Measurements from ENCODE around the gene TMEM87A. TPM values are rescaled to one million over a fixed set of nuclear protein-coding genes. Genes with fewer than 3 reads are reported as not detected.

TMEM87A gene
- total and polyA plus RNA-seq, 2 of the 8 experiments (the other 6 are each of a cell fraction or from before 2014, with no cell fraction given), result 15.2 to 33.1 TPM

DNA sequence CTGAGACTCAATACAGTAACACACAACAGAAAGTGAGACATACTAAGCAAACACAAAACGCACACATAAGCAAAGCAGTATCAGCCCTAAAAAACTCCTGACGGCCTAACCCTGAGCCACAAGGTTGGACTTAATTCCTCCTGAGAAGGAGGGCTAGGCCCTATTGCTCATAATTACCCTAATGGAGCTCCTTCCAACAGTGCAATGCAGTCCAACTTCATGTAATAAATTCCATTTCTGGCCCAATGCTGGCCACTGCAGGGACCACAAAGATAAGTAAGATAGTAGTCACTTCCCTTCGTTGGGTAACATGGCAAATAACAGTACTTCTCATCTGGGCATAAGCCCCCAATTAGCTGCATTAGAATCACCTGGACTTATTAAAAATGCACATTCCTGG, 69.3 kb downstream of the TMEM87A start:
- 87% methylated on average over 3 of the region's 3 CpGs; no CpG with 5 or more reads in 1 of the 2 experiments for WGBS, 2 experiments (ENCODE audit: extremely low coverage in 1 of 2, insufficient coverage in 1 of 2, insufficient read length in 1 of 2, insufficient replicate concordance in 2 of 2, low coverage in 1 of 2, low lambda C conversion rate in 2 of 2, missing lambda C conversion rate in 1 of 2)
- TF ChIP-seq JUND (IDR thresholded peaks at IDR 0.05; ENCODE audit: low read length) (no peak), RNF2 (IDR thresholded peaks at IDR 0.05; ENCODE audit: borderline replicate concordance, low read depth, low read length, missing control alignments, poor library complexity, severe bottlenecking) (no peak), SP4 (IDR thresholded peaks at IDR 0.05; ENCODE audit: low read length) (no peak), SP2 (IDR thresholded peaks at IDR 0.05; ENCODE audit: low read length) (no peak), EGR1 (IDR thresholded peaks at IDR 0.05; ENCODE audit: borderline replicate concordance, low read depth, low read length) (no peak)
- TF ChIP-seq, protein P1, sequence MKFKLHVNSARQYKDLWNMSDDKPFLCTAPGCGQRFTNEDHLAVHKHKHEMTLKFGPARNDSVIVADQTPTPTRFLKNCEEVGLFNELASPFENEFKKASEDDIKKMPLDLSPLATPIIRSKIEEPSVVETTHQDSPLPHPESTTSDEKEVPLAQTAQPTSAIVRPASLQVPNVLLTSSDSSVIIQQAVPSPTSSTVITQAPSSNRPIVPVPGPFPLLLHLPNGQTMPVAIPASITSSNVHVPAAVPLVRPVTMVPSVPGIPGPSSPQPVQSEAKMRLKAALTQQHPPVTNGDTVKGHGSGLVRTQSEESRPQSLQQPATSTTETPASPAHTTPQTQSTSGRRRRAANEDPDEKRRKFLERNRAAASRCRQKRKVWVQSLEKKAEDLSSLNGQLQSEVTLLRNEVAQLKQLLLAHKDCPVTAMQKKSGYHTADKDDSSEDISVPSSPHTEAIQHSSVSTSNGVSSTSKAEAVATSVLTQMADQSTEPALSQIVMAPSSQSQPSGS (IDR thresholded peaks at IDR 0.05; ENCODE audit: low read length), result no peak

More for the DNA sequence above, 69.3 kb downstream of the TMEM87A start:
- Histone ChIP-seq H3K79me1 (ENCODE audit: low read depth, low read length) (peaks cover 8% of the 10 kb centered on the region), H2BK5ac (ENCODE audit: low read depth, low read length) (no peak overlapping the region), H3K36me3 (ENCODE audit: control insufficient read depth in 2 of 4, insufficient read depth in 4 of 4, low read length in 3 of 4) (peaks cover 0 to 4% (median 0%) of the 10 kb centered on the region in 4 experiments; a peak in 2 of 8 replicates), H4K8ac (ENCODE audit: extremely low read depth, insufficient read depth, low read length) (no peak overlapping the region), H3K9me3 (ENCODE audit: insufficient read depth in 2 of 2, low read depth in 1 of 2, low read length in 1 of 2) (no peaks in the 10 kb centered on the region), H4K5ac (ENCODE audit: insufficient read length, low read depth, low read length) (no peak overlapping the region), H3K14ac (ENCODE audit: insufficient read length) (no peak overlapping the region), H3K56ac (replicated peaks; ENCODE audit: insufficient read length, low read depth, low read length) (no peak overlapping the region), H2BK20ac (ENCODE audit: low read length) (no peak overlapping the region), H3K23ac (ENCODE audit: insufficient read length) (no peak overlapping the region), H4K20me1 (replicated peaks in 1 of 2; ENCODE audit: control insufficient read depth in 1 of 2, insufficient read depth in 2 of 2, low read length in 2 of 2) (peaks cover 0 to 2% of the 10 kb centered on the region in 2 experiments), H3K4me1 (replicated peaks in 1 of 4; ENCODE audit: control insufficient read depth in 3 of 4, insufficient read depth in 4 of 4, low read length in 3 of 4) (peaks cover 0 to 6% (median 2%) of the 10 kb centered on the region in 4 experiments; a peak in 3 of 7 replicates), H3K4me3 (ENCODE audit: extremely low read depth in 1 of 4, insufficient read depth in 2 of 4, low read depth in 3 of 4, low read length in 4 of 4) (no peak overlapping the region), H2BK120ac (replicated peaks; ENCODE audit: low read depth, low read length) (no peak overlapping the region), H3K9ac (replicated peaks in 1 of 4; ENCODE audit: extremely low read depth in 1 of 4, low read depth in 3 of 4, low read length in 3 of 4) (no peak overlapping the region), H2AFZ (ENCODE audit: low read length) (no peak overlapping the region), H3K23me2 (ENCODE audit: low read depth, low read length) (0 out of 2 replicates have a peak, but pooled peaks cover 5% of the 10 kb centered on the region), H2AK5ac (ENCODE audit: low read depth, low read length) (no peak overlapping the region; the same call in 1 of the 2 replicates), H3K4ac (replicated peaks; ENCODE audit: insufficient read length, low read depth, low read length) (no peak overlapping the region), H2BK12ac (ENCODE audit: low read depth, low read length) (no peak overlapping the region), H4K91ac (replicated peaks; ENCODE audit: insufficient read length, low read length) (no peak overlapping the region), H2BK15ac (ENCODE audit: low read length) (no peak overlapping the region), H3K79me2 (ENCODE audit: control insufficient read depth in 1 of 2, insufficient read depth in 2 of 2, low read length in 2 of 2) (peaks cover 0 to 18% of the 10 kb centered on the region in 2 experiments; a peak in 3 of 4 replicates), H3K27ac (ENCODE audit: low read depth, low read length) (no peak overlapping the region), H3K27me3 (replicated peaks in 1 of 4; ENCODE audit: control insufficient read depth in 3 of 4, extremely low read depth in 1 of 4, insufficient read depth in 3 of 4, low read length in 3 of 4) (no peaks in the 10 kb centered on the region), H3K4me2 (ENCODE audit: insufficient read depth in 1 of 2, low read depth in 2 of 2, low read length in 2 of 2) (no peak overlapping the region), H3K18ac (ENCODE audit: extremely low read depth, low read length) (no peak overlapping the region)
- CTCF ChIA-PET (ENCODE audit: partially characterized antibody), result no interaction called here
- DNase-seq (ENCODE audit: low read depth in 1 of 2, low spot score in 2 of 2) (no peak), FAIRE-seq (no peak)
- POLR2A ChIA-PET (ENCODE audit: partially characterized antibody), result interaction anchor here (1.0 kb wide), 1 partner anchor 360 kb away, joined by 3 read pairs; no protein-coding TSS in a partner anchor
